Measurements from ENCODE around the gene RAD50. TPM values are rescaled to one million over a fixed set of nuclear protein-coding genes. Genes with fewer than 3 reads are reported as not detected.

Gene RAD50
- total RNA-seq, 1 donor from 2014 or later: 42.6 TPM

- H3K27ac Mint-ChIP-seq: no peak overlapping the region
- DNase-seq (no peak), ATAC-seq (ENCODE audit: low read depth) (no peak)
- no peaks in the 10 kb centered on the region for H3K9me3 Mint-ChIP-seq
- intact Hi-C loops (cut with micrococcal nuclease): no loop called here
- POLR2A ChIA-PET: no interaction called here
- no peak overlapping the region for H3K4me3 Mint-ChIP-seq
- peaks cover 79% of the 10 kb centered on the region for H3K36me3 Mint-ChIP-seq (ENCODE audit: low read depth)
- H3K4me1 Mint-ChIP-seq: no peaks in the 10 kb centered on the region
- no peak for TF ChIP-seq CTCF (IDR thresholded peaks at IDR 0.05)
- CTCF ChIA-PET: no interaction called here
- H3K27me3 Mint-ChIP-seq: no peaks in the 10 kb centered on the region
Measured at GRCh38 chr5:132640613-132641012, 83.8 kb downstream of the RAD50 start.

- no peak overlapping the region for H3K4me3 Mint-ChIP-seq
- no peak for TF ChIP-seq CTCF (IDR thresholded peaks at IDR 0.05)
- H3K36me3 Mint-ChIP-seq (ENCODE audit: low read depth): peaks cover 74% of the 10 kb centered on the region
- intact Hi-C loops (cut with micrococcal nuclease): no loop called here
- H3K9me3 Mint-ChIP-seq: no peaks in the 10 kb centered on the region
- H3K4me1 Mint-ChIP-seq: no peaks in the 10 kb centered on the region
- no peak for DNase-seq
- no peak overlapping the region for H3K27ac Mint-ChIP-seq
- no peaks in the 10 kb centered on the region for H3K27me3 Mint-ChIP-seq
- ChIA-PET POLR2A (no interaction called here), CTCF (no interaction called here)
- ATAC-seq (ENCODE audit: low read depth): no peak
Measured at GRCh38 chr5:132641241-132641723, 84.5 kb downstream of the RAD50 start.

- CTCF ChIA-PET: no interaction called here
- intact Hi-C loops (cut with micrococcal nuclease): no loop called here
Measured at GRCh38 chr5:132641841-132642240, 85.1 kb downstream of the RAD50 start.

GRCh38 chr5:132644177-132644576 lies 87.4 kb downstream of the RAD50 start:
- POLR2A ChIA-PET: no interaction called here
- Mint-ChIP-seq H3K27ac (no peak overlapping the region), H3K27me3 (no peaks in the 10 kb centered on the region), H3K4me1 (no peaks in the 10 kb centered on the region), H3K36me3 (ENCODE audit: low read depth) (peaks cover 52% of the 10 kb centered on the region), H3K9me3 (peaks cover 13% of the 10 kb centered on the region), H3K4me3 (no peak overlapping the region)
- DNase-seq: no peak
- no peak for ATAC-seq (ENCODE audit: low read depth)
- TF ChIP-seq CTCF (IDR thresholded peaks at IDR 0.05): no peak
- intact Hi-C loops (cut with micrococcal nuclease): no loop called here
- CTCF ChIA-PET: no interaction called here

More at GRCh38 chr5:132641841-132642240, 85.1 kb downstream of the RAD50 start:
- H3K4me3 Mint-ChIP-seq: no peak overlapping the region
- H3K9me3 Mint-ChIP-seq: no peaks in the 10 kb centered on the region
- no peak overlapping the region for H3K27ac Mint-ChIP-seq
- no peak for ATAC-seq (ENCODE audit: low read depth)
- no peaks in the 10 kb centered on the region for H3K4me1 Mint-ChIP-seq
- no peak for DNase-seq
- peaks cover 69% of the 10 kb centered on the region for H3K36me3 Mint-ChIP-seq (ENCODE audit: low read depth)
- no peak for TF ChIP-seq CTCF (IDR thresholded peaks at IDR 0.05)
- POLR2A ChIA-PET: no interaction called here
- H3K27me3 Mint-ChIP-seq: no peaks in the 10 kb centered on the region

- no peaks in the 10 kb centered on the region for H3K27me3 Mint-ChIP-seq
- no peaks in the 10 kb centered on the region for H3K4me1 Mint-ChIP-seq
- no peak for TF ChIP-seq CTCF (IDR thresholded peaks at IDR 0.05)
- peaks cover 13% of the 10 kb centered on the region for H3K9me3 Mint-ChIP-seq
- no peak for ATAC-seq (ENCODE audit: low read depth)
- POLR2A ChIA-PET: no interaction called here
- no peak for DNase-seq
- H3K36me3 Mint-ChIP-seq (ENCODE audit: low read depth): peaks cover 30% of the 10 kb centered on the region
- no peak overlapping the region for H3K4me3 Mint-ChIP-seq
- H3K27ac Mint-ChIP-seq: no peak overlapping the region
- CTCF ChIA-PET: interaction anchor here (1.1 kb wide), 1 partner anchor 35 kb away, joined by 3 read pairs; no protein-coding TSS in a partner anchor
- intact Hi-C loops (cut with micrococcal nuclease): no loop called here
Measured at GRCh38 chr5:132646583-132647266, 89.9 kb downstream of the RAD50 start.

All from activated B cell treated with CpG ODN at 0.5 μM for 24 hours (primary cell).